ENCODE data around the gene TSPAN17.

GRCh38 chr5:176609724-176610434 lies 37.4 kb upstream of the TSPAN17 start, which contains the start of gene GPRIN1:
- TF ChIP-seq POLR2A (IDR thresholded peaks at IDR 0.05; ENCODE audit: low read length): no peak
- no peak for TF ChIP-seq GATA1 (IDR thresholded peaks at IDR 0.05; ENCODE audit: low read depth, low read length)
